T-helper 1 cell (primary cell): Measurements from ENCODE around the gene PPAT.
"Not testable (repeated sequence)": the region's sequence is repeated elsewhere in the genome, so short reads cannot be mapped to it uniquely, and the experiment has no call there.

ENCODE experiments used
- DNase-seq, 5 donors: peaks; one replicate each; pipeline ENCODE4 v3.0.0-alpha.2; 2012 to 2020
- total RNA-seq, 4 donors: gene quantifications; one replicate each; lab custom pipeline; 2026; lab: John Stamatoyannopoulos, UW

The PPAT gene
- total RNA-seq = 10.7 to 17.7 (median 11.4) reads per million in 4 donors

- peak; percentile 97 to 99 (median 98) for DNase-seq
These were observed at the start of gene PPAT for GRCh38 chr4:56435140-56435926. Gene PPAT, minus strand, starts transcription at chr4:56435615. Its CDS starts 138 bp downstream, at chr4:56435477.

- DNase-seq = no peak
These were observed 45.3 kb upstream of the PPAT start for GRCh38 chr4:56480691-56481090.

GRCh38 chr4:56477192-56477702 is 41.8 kb upstream of the PPAT start:
- DNase-seq = no peak

- no peak for DNase-seq
These were observed 40.5 kb upstream of the PPAT start for GRCh38 chr4:56475917-56476316.

DNA sequence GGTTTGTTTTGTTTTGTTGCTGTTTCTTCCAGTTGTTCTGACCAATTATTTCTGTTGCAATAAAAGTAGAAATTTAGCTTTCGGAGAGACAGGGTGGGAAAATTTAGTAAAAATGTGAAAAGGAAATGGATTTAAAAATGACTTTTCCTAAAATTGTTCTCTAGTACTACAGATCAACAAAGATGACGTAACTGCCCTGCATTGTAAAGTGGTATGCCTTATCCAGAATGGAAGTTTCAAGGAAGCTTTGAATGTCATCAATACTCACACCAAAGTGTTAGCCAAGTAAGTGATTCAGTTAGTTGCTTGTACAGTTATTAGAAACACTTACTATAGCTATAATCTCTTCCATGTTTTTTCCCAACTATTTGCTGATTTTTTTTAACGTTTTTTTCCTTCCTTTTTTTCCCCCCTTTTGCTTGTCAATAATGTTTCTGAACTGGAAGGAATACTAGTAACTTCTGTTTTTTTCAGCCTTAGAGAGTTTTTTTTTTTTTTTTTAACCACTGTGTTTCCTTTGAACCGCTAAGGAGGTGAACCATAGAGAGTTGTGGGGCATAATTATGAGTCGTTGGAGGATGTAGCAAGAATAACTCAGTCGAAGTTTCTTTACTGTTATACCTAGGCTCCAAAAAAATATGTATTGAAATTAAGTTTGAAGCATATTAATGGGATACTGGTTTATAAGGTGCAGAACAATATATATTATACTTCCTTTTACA is 34.2 kb upstream of the PPAT start:
- peak in 1 of 5 donors; percentile 20 for DNase-seq

DNA sequence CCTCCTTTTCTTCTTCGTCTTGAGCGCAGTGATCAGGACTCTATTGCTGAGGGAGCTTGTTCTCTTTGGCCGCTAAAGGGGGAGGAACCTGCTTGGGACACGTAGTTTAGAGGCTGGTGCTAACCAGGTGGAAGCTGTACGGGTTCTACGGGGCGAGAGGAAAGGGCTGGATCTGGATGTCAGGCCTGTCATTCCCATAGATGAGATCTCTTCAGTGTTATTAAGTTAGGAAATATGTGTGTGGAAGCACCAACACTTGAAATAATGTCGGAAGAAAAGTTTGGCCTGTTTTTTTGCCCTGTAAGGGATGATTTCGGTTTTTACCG is 32.6 kb upstream of the PPAT start:
- DNase-seq = peak in 1 of 5 donors; percentile 45

GRCh38 chr4:56467284-56468096 is 32.1 kb upstream of the PPAT start, which contains the start of gene SRP72:
Gene SRP72, plus strand, starts transcription at chr4:56467617. Its CDS starts 19 bp downstream, at chr4:56467636.
- peak; percentile 84 to 91 (median 90) for DNase-seq

DNA sequence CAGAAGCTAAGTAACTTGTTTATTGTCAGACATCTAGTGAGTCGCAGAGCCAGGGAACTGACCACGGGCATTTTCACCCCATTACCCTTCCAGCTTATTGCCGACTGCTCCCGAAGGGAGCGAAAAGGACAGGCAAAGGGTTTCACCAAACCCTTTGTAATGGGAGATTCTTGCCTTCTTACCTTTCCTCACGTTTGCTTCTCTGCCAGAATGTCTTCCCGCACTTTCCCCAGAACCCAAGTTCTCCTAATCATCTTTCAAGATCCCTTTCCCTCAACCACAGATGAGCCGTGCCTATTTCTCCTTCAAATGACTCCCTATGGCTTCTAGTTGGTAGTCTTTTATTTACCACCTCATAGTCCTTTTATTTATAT is 31.5 kb upstream of the PPAT start:
- DNase-seq = no peak

DNA sequence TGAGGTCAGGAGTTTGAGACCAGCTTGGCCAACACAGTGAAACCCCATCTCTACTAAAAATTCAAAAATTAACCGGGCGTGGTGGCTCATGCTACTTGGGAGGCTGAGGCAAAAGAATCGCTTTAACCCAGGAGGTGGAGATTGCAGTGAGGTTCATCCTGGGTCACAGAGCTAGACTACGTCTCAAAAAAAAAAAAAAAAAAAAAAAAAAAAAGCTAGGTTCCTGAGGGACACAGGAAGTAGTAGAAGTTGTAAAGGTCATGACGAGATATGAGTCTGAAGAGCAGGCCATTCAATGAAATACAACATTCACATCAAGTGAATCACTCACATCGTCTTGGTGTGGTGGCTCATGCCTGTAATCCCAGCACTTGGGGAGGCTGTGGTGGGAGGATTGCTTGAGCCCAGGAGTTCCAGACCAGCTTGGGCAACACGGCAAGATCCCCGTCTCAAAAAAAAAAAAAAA is 30.9 kb upstream of the PPAT start:
- DNase-seq = peak in 1 of 5 donors; percentile 47

DNA sequence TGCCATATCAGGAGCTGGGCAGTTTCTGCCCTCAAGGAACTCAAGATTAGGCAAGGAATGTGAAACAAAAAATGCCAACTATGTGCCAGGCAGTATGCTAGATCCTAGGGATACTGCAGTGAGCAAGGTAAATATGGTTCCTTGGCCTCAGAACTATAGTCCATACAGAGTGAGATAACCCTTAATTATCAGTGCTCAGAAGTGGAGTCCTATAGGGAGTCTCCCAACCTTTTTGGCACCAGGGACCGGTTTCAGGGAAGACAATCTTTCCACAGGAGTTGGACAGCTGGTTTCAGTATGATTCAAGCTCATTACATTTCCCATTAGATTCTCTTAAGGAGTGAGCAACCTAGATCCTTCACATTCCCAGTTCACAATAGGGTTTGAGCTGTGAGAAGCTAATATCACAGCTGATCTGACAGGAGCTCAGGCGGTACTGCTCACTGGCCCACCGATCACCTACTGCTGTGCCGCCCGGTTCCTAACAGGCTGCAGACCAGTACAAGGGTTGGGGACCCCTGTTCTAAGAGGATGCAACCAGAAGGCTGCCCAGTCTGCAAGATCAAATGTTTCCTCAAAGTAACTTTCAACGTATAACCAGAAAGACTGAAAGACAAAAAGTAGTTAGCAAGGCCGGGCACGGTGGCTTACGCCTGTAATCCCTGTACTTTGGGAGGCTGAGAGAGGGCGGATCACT is 30.3 kb upstream of the PPAT start:
- no peak for DNase-seq

- DNase-seq = no peak
These were observed 29.2 kb upstream of the PPAT start for GRCh38 chr4:56464581-56464980.

DNA sequence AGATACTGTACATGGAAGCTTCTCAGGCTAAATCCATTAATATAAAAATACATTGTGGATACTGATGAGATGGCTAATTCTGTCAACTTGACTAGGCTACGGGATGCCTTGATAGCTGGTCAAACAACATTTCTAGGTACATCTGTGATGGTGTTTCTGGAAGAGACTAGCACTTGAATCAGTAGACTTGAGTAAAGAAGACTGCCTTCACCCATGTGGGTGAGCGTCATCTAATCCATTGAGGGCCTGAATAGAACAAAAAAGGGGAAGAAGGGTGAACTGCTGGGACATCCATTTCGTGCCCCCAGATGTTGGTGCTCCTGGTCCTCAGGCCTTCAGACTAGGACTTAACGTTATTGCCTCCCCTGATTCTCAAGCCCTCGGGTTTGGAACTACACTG is 28.3 kb upstream of the PPAT start:
- no peak for DNase-seq

GRCh38 chr4:56462157-56462556 is 26.7 kb upstream of the PPAT start:
- DNase-seq = no peak

GRCh38 chr4:56460085-56460484 is 24.7 kb upstream of the PPAT start:
- no peak for DNase-seq

DNA sequence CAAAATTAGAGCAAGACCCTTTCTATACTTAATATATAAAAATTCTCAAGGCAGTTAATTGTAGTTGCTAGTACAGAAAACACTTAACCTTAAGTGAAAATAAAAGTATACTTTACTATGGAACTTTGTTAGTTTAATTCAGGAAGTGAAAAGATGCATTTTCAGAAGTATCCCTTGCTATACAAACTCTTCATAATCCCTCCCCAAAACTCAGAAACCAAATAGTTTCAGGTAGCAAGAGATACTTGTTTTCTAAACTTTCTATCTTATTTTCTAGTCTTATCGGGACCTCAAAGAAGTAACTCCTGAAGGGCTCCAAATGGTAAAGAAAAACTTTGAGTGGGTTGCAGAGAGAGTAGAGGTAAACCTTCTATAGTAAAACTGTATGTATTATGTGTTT is 14.9 kb upstream of the PPAT start:
- no peak for DNase-seq

- DNase-seq = not testable (repeated sequence)
These were observed 14.1 kb upstream of the PPAT start for GRCh38 chr4:56449475-56449874.

- no peak for DNase-seq
These were observed 12.9 kb upstream of the PPAT start for GRCh38 chr4:56448301-56448700.

- no peak for DNase-seq
These were observed 10.3 kb upstream of the PPAT start for GRCh38 chr4:56445699-56446098.

DNA sequence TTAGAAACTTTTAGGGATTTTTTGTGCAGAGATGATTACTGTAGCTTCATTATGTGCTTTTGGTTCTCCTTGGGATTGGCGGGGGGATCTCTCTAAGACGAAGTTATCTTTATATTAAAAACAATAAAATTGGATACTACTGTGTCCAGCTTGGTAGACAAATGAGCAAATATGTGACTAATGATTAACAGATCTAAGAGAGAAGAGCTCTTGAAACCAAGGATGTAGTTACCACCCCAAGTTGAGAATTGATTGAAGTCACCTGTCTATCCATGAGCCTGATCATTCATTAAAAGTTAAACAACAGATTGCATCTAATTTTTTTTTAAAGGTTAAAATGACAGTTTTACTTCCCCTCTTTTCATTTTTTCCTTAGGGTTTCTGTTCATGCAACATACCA is 9.3 kb upstream of the PPAT start:
- DNase-seq = no peak

GRCh38 chr4:56440983-56441382 is 5.6 kb upstream of the PPAT start:
- DNase-seq = no peak

- no peak for DNase-seq
These were observed 3.4 kb upstream of the PPAT start for GRCh38 chr4:56438766-56439165.

DNA sequence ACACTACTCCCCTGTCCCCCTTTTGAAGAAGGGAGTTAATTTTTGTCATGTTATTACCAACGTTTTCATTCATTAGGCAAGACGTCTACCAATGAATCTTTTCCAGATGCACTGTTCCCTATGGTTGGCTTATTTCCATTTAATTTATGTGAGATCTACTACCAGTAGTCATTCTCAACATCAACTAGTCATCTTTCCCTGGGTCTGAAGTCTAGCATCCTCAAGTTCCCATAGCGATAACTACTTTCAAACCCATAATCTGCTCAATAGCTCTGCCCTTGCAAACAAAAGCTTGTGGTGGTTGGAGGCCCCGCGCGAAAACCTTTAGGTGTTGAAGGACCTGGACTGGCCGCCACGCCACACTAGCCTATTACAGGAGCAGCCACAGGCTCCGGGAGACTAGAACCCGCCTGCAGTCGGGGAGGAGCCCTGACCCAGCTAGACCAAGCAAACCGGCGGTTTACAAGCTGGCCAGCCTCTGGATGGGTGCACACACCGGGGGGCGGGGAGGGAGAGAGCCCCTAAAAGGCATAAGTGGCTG is 746 bp downstream of the PPAT start:
- DNase-seq = peak in 2 of 5 donors; percentile 17 to 40
